ENCODE measurements around the gene DDR2.

Gene DDR2

GRCh38 chr1:162699366-162699765 lies 67.1 kb downstream of the DDR2 start:
- Histone ChIP-seq H3K4me1 (ENCODE audit: control insufficient read depth, insufficient read depth, low read length, poor library complexity, severe bottlenecking) (peaks cover 18% of the 10 kb centered on the region), H3K4me3 (ENCODE audit: extremely low read depth, insufficient read depth, low read length, poor library complexity, severe bottlenecking) (no peak overlapping the region), H3K9me3 (ENCODE audit: control insufficient read depth, low read length) (no peaks in the 10 kb centered on the region), H3K36me3 (ENCODE audit: control insufficient read depth, insufficient read depth, low read length) (no peaks in the 10 kb centered on the region), H3K27ac (ENCODE audit: low read depth, low read length, severe bottlenecking) (no peak overlapping the region)
- 90% methylated on average over 2 of the region's 3 CpGs; no CpG with 5 or more reads in 1 of the 2 experiments for WGBS, 2 experiments (ENCODE audit: insufficient coverage in 2 of 2)

GRCh38 chr1:162700131-162700530 lies 67.9 kb downstream of the DDR2 start:
- peaks cover 18% of the 10 kb centered on the region for H3K4me1 ChIP-seq (ENCODE audit: control insufficient read depth, insufficient read depth, low read length, poor library complexity, severe bottlenecking)
- H3K27ac ChIP-seq (ENCODE audit: low read depth, low read length, severe bottlenecking): no peak overlapping the region
- no peaks in the 10 kb centered on the region for H3K36me3 ChIP-seq (ENCODE audit: control insufficient read depth, insufficient read depth, low read length)
- WGBS, 2 experiments (ENCODE audit: insufficient coverage in 2 of 2): 78 to 100% methylated on average over 1 of the region's 1 CpG
- H3K9me3 ChIP-seq (ENCODE audit: control insufficient read depth, low read length): no peaks in the 10 kb centered on the region
- no peak overlapping the region for H3K4me3 ChIP-seq (ENCODE audit: extremely low read depth, insufficient read depth, low read length, poor library complexity, severe bottlenecking)

- no peaks in the 10 kb centered on the region for H3K36me3 ChIP-seq (ENCODE audit: control insufficient read depth, insufficient read depth, low read length)
- WGBS, 2 experiments (ENCODE audit: insufficient coverage in 2 of 2): 94 to 100% methylated on average over 1 of the region's 1 CpG
- no peak overlapping the region for H3K4me3 ChIP-seq (ENCODE audit: extremely low read depth, insufficient read depth, low read length, poor library complexity, severe bottlenecking)
- H3K4me1 ChIP-seq (ENCODE audit: control insufficient read depth, insufficient read depth, low read length, poor library complexity, severe bottlenecking): peaks cover 13% of the 10 kb centered on the region
- H3K9me3 ChIP-seq (ENCODE audit: control insufficient read depth, low read length): no peaks in the 10 kb centered on the region
- H3K27ac ChIP-seq (ENCODE audit: low read depth, low read length, severe bottlenecking): no peak overlapping the region
These were observed 69.0 kb downstream of the DDR2 start for GRCh38 chr1:162701286-162701685.

- H3K36me3 ChIP-seq (ENCODE audit: control insufficient read depth, insufficient read depth, low read length): no peaks in the 10 kb centered on the region
- WGBS, 2 experiments (ENCODE audit: insufficient coverage in 2 of 2): 100% methylated on average over 1 of the region's 2 CpGs; no CpG with 5 or more reads in 1 of the 2 experiments
These were observed 70.4 kb downstream of the DDR2 start for GRCh38 chr1:162702628-162703027.

DNA sequence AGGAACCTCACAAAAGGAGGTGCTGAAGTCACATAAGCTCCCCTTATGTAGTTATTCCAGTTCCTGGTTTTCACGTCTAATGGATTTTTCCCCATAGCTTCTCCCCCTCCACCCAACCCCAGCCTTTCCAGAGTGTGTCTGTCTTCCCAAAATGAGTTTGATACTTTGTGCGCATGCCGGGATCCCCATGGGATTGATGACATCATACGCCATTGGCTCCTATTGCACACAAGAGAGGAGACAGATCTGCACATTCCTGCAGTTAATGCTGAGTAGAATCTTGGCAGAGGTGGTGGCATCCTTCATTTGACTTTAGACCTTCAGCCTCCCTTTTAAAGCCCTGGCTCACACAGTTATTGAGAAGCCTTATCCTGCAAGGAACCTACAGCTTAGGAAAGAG lies 71.4 kb downstream of the DDR2 start:
- 93 to 97% methylated on average over 4 of the region's 4 CpGs for WGBS, 2 experiments (ENCODE audit: insufficient coverage in 2 of 2)
- H3K27ac ChIP-seq (ENCODE audit: low read depth, low read length, severe bottlenecking): no peak overlapping the region
- H3K9me3 ChIP-seq (ENCODE audit: control insufficient read depth, low read length): no peaks in the 10 kb centered on the region
- peaks cover 4% of the 10 kb centered on the region for H3K4me1 ChIP-seq (ENCODE audit: control insufficient read depth, insufficient read depth, low read length, poor library complexity, severe bottlenecking)
- no peak overlapping the region for H3K4me3 ChIP-seq (ENCODE audit: extremely low read depth, insufficient read depth, low read length, poor library complexity, severe bottlenecking)
- no peaks in the 10 kb centered on the region for H3K36me3 ChIP-seq (ENCODE audit: control insufficient read depth, insufficient read depth, low read length)

More at GRCh38 chr1:162702628-162703027, 70.4 kb downstream of the DDR2 start:
- Histone ChIP-seq H3K4me3 (ENCODE audit: extremely low read depth, insufficient read depth, low read length, poor library complexity, severe bottlenecking) (no peak overlapping the region), H3K4me1 (ENCODE audit: control insufficient read depth, insufficient read depth, low read length, poor library complexity, severe bottlenecking) (peaks cover 5% of the 10 kb centered on the region), H3K9me3 (ENCODE audit: control insufficient read depth, low read length) (no peaks in the 10 kb centered on the region), H3K27ac (ENCODE audit: low read depth, low read length, severe bottlenecking) (no peak overlapping the region)

DNA sequence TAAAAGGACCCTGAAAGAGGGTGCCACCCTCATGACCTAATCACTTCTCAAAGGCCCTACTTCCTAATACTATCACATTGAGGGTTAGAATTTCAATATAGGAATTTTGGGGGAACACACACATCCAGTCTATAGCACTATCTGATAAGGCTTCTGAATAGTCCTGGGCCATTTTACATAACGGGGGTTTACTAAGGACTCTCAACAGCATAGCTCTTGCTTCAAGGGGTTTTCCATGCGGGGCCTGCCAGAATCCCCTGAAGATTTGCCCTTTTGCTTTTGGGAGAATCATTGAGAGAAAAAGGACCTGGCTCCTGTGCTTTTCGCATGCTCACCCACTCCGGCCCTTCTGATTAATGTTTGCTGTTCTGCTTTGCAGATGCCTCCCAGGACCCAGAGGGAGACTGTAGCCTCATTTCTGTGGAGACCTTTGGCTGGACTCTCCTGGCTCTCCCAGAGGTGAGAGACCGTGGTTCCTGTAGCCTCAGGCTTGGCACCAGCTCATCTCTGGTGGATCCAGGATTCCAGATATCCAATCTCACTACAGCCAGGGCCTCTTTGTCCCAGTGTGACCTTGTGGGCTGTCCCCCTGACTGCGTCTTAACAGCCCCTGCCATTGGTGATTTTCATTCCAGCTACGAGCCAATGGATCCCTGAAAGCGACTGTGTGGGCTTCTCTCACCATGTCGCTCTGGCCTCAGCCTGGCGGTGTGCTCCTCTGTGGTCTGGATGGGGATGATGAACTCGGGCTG lies 72.6 kb downstream of the DDR2 start:
- no peak overlapping the region for H3K4me3 ChIP-seq (ENCODE audit: extremely low read depth, insufficient read depth, low read length, poor library complexity, severe bottlenecking)
- 95 to 98% methylated on average over 7 to 10 of the region's 11 CpGs for WGBS, 2 experiments (ENCODE audit: insufficient coverage in 2 of 2)
- H3K4me1 ChIP-seq (ENCODE audit: control insufficient read depth, insufficient read depth, low read length, poor library complexity, severe bottlenecking): peaks cover 11% of the 10 kb centered on the region
- no peaks in the 10 kb centered on the region for H3K36me3 ChIP-seq (ENCODE audit: control insufficient read depth, insufficient read depth, low read length)
- H3K27ac ChIP-seq (ENCODE audit: low read depth, low read length, severe bottlenecking): no peak overlapping the region
- no peaks in the 10 kb centered on the region for H3K9me3 ChIP-seq (ENCODE audit: control insufficient read depth, low read length)

DNA sequence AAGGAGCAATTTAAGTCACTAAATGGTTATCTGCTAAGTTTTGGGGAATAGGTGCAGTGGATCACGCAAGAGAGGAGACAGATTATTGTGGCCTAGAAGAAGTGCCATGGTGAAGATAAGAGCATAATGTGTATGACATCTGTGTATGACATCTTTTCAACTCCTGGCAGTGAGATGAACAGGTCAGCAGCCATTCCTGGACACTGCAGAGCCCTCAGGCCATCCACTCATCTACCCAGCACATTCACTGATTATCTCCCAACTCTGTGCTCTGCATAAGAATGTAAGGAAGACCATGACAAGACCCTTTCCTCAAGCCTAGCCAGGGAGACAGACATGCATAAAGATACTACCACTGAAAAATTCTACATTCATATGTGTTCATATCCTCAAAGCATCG lies 73.7 kb downstream of the DDR2 start:
- no peaks in the 10 kb centered on the region for H3K9me3 ChIP-seq (ENCODE audit: control insufficient read depth, low read length)
- 50% methylated on average over 2 of the region's 2 CpGs; no CpG with 5 or more reads in 1 of the 2 experiments for WGBS, 2 experiments (ENCODE audit: insufficient coverage in 2 of 2)
- no peak overlapping the region for H3K27ac ChIP-seq (ENCODE audit: low read depth, low read length, severe bottlenecking)
- H3K4me1 ChIP-seq (ENCODE audit: control insufficient read depth, insufficient read depth, low read length, poor library complexity, severe bottlenecking): peaks cover 13% of the 10 kb centered on the region
- H3K4me3 ChIP-seq (ENCODE audit: extremely low read depth, insufficient read depth, low read length, poor library complexity, severe bottlenecking): no peak overlapping the region
- no peaks in the 10 kb centered on the region for H3K36me3 ChIP-seq (ENCODE audit: control insufficient read depth, insufficient read depth, low read length)

DNA sequence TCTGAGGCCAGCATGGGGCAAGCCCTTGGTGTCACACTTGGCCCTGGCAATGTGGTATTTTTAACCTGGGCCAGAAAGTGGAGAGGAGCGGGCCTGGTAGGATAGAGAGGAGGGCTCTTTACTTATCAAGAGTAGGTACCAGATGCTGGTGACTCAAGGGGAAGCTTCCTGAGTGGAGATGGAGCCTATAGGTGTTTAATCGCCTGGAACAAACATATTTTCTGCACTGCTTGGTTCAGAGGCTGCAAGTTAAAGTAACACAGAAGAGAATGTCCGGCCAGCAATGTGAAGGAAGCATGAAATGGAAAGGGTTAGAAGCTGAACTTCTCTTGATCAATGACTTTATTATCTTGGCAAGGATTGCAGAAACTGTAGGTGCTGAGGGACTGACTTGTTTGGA lies 74.3 kb downstream of the DDR2 start:
- H3K4me3 ChIP-seq (ENCODE audit: extremely low read depth, insufficient read depth, low read length, poor library complexity, severe bottlenecking): no peak overlapping the region
- H3K4me1 ChIP-seq (ENCODE audit: control insufficient read depth, insufficient read depth, low read length, poor library complexity, severe bottlenecking): peaks cover 13% of the 10 kb centered on the region
- no peak overlapping the region for H3K27ac ChIP-seq (ENCODE audit: low read depth, low read length, severe bottlenecking)
- no peaks in the 10 kb centered on the region for H3K36me3 ChIP-seq (ENCODE audit: control insufficient read depth, insufficient read depth, low read length)
- 97 to 100% methylated on average over 3 of the region's 3 CpGs for WGBS, 2 experiments (ENCODE audit: insufficient coverage in 2 of 2)
- no peaks in the 10 kb centered on the region for H3K9me3 ChIP-seq (ENCODE audit: control insufficient read depth, low read length)

DNA sequence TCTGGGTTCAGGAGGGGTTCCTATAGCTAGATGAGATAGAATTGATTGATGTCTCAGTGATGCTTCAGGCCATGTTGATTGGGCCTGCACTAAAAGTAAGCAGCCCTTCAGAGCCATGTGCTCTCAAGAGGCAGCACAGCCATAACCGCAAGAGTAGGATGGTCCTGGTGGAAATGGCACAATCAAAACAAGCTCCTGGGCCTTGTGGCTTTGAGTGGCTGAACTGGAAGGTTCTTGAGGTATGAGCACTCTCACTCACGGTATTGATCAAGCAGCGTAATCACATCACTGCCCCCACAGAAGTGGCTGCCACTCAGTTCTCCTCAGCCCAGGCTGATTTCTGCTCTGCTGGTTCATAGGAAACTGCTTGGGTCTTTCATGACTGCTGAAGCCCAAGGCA lies 76.0 kb downstream of the DDR2 start:
- Histone ChIP-seq H3K9me3 (ENCODE audit: control insufficient read depth, low read length) (no peaks in the 10 kb centered on the region), H3K4me1 (ENCODE audit: control insufficient read depth, insufficient read depth, low read length, poor library complexity, severe bottlenecking) (peaks cover 13% of the 10 kb centered on the region), H3K4me3 (ENCODE audit: extremely low read depth, insufficient read depth, low read length, poor library complexity, severe bottlenecking) (no peak overlapping the region), H3K36me3 (ENCODE audit: control insufficient read depth, insufficient read depth, low read length) (no peaks in the 10 kb centered on the region), H3K27ac (ENCODE audit: low read depth, low read length, severe bottlenecking) (no peak overlapping the region)
- WGBS, 2 experiments (ENCODE audit: insufficient coverage in 2 of 2): 100% methylated on average over 3 of the region's 3 CpGs

DNA sequence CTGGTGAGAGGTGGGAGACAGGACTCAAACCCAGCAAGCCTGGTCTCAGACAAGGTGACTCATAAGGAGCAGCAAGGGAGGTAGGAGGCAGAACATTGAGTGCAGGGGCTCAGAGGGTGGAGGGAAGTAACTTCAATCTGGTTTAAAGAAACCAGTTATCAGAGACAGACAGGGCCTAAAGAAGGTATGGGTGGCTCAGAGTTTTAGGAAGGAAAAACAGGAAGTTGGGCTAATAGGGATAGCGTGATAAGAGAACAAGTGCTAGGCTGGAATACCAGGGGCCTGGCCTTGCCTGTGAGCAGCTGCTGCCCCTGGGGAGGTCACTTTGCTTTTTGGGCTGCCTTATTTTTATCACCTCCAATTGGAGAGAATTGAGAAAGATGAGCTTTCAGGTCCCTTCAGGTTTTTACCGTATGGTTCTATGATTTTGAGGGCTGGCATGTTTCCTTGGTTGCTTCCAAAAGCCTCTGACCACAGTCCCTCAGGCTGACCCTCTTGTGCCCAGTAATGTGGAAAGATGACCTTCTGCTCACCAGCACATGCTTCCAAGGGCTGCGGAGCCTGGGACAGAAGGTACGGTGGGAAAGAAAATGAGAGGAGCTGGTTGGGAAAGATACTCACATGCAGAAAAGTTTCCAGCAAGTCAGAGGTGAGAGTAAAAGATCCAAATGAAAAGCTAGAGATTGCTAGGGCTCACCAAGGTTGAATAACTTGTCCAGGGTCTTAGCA lies 77.0 kb downstream of the DDR2 start:
- Histone ChIP-seq H3K9me3 (ENCODE audit: control insufficient read depth, low read length) (no peaks in the 10 kb centered on the region), H3K4me3 (ENCODE audit: extremely low read depth, insufficient read depth, low read length, poor library complexity, severe bottlenecking) (no peak overlapping the region), H3K4me1 (ENCODE audit: control insufficient read depth, insufficient read depth, low read length, poor library complexity, severe bottlenecking) (peaks cover 13% of the 10 kb centered on the region), H3K27ac (ENCODE audit: low read depth, low read length, severe bottlenecking) (peak overlapping the region; percentile 1), H3K36me3 (ENCODE audit: control insufficient read depth, insufficient read depth, low read length) (no peaks in the 10 kb centered on the region)
- WGBS, 2 experiments (ENCODE audit: insufficient coverage in 2 of 2): 80 to 85% methylated on average over 2 to 3 of the region's 4 CpGs

DNA sequence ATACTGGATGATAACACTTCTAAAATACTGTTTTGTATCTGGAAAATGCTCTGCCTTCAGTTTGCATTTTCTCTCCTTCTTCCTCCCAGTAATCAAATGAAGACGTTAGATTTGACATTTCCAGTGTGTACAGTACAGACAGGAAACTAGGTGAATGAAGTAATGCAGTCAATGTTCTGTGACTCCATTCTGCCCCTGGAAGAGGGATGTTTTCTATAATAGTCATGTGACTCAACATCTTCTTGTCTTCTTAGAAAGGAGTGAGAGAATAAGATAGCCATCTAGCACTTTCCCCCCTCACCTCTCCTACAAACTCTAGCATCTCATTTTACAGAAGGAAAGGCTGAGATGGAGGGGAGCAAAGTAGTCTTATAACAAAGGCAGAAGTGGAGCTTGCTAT lies 77.6 kb downstream of the DDR2 start:
- H3K9me3 ChIP-seq (ENCODE audit: control insufficient read depth, low read length): no peaks in the 10 kb centered on the region
- H3K4me3 ChIP-seq (ENCODE audit: extremely low read depth, insufficient read depth, low read length, poor library complexity, severe bottlenecking): no peak overlapping the region
- H3K27ac ChIP-seq (ENCODE audit: low read depth, low read length, severe bottlenecking): no peak overlapping the region
- no peaks in the 10 kb centered on the region for H3K36me3 ChIP-seq (ENCODE audit: control insufficient read depth, insufficient read depth, low read length)
- H3K4me1 ChIP-seq (ENCODE audit: control insufficient read depth, insufficient read depth, low read length, poor library complexity, severe bottlenecking): peaks cover 13% of the 10 kb centered on the region
- WGBS, 2 experiments (ENCODE audit: insufficient coverage in 2 of 2): no CpG with 5 or more reads among the region's 1 CpG

Data from mesodermal cell (in vitro differentiated cells).